UCSD-AML1 (cell line): Measurements from ENCODE around the gene PCDHAC2.

Experiments used
- DNase-seq: peaks from one replicate; lab custom pipeline; 2025; ENCODE audit not compliant: unreplicated experiment; lab: John Stamatoyannopoulos, UW

PCDHAC2 gene

GRCh38 chr5:140966293-140967225, at the start of gene PCDHAC2:
PCDHAC2 (plus strand) TSS chr5:140966476; CDS start chr5:140966767, 291 bp downstream.
- no peak for DNase-seq

GRCh38 chr5:140923601-140924000, 42.7 kb upstream of the PCDHAC2 start:
- no peak for DNase-seq

GRCh38 chr5:140925806-140926442, 40.4 kb upstream of the PCDHAC2 start, which contains the start of gene PCDHAC1:
PCDHAC1 (plus strand) TSS chr5:140926299; CDS start chr5:140926893, 594 bp downstream.
- no peak for DNase-seq

GRCh38 chr5:140926443-140927227, 39.6 kb upstream of the PCDHAC2 start:
- no peak for DNase-seq

- no peak for DNase-seq
These were observed 39.1 kb upstream of the PCDHAC2 start for GRCh38 chr5:140927228-140927573.

- DNase-seq = no peak
These were observed 31.2 kb upstream of the PCDHAC2 start for GRCh38 chr5:140934964-140935606.

- no peak for DNase-seq
These were observed 19.7 kb upstream of the PCDHAC2 start for GRCh38 chr5:140946578-140946977.

GRCh38 chr5:140951636-140952035, 14.6 kb upstream of the PCDHAC2 start:
- no peak for DNase-seq

GRCh38 chr5:140953234-140953633, 13.0 kb upstream of the PCDHAC2 start:
- no peak for DNase-seq

GRCh38 chr5:140962190-140962589, 4.1 kb upstream of the PCDHAC2 start:
- no peak for DNase-seq

- DNase-seq = no peak
These were observed 1.9 kb upstream of the PCDHAC2 start for GRCh38 chr5:140964356-140964755.

- no peak for DNase-seq
These were observed 377 bp upstream of the PCDHAC2 start for GRCh38 chr5:140965905-140966292.

GRCh38 chr5:140967226-140967893, 1.1 kb downstream of the PCDHAC2 start:
- DNase-seq = no peak

GRCh38 chr5:140969880-140970279, 3.6 kb downstream of the PCDHAC2 start:
- DNase-seq = no peak

GRCh38 chr5:140973550-140973949, 7.3 kb downstream of the PCDHAC2 start:
- no peak for DNase-seq

- no peak for DNase-seq
These were observed 10.7 kb downstream of the PCDHAC2 start for GRCh38 chr5:140977003-140977402.

- DNase-seq = no peak
These were observed 12.0 kb downstream of the PCDHAC2 start for GRCh38 chr5:140978260-140978659.

GRCh38 chr5:140978983-140979382, 12.7 kb downstream of the PCDHAC2 start:
- DNase-seq = no peak

GRCh38 chr5:140982083-140982716, 15.9 kb downstream of the PCDHAC2 start:
- DNase-seq = no peak

- no peak for DNase-seq
These were observed 19.8 kb downstream of the PCDHAC2 start for GRCh38 chr5:140986117-140986521.
